HG03342 (cell line): ENCODE measurements around the gene MINDY1.

Experiments
- ATAC-seq: cut with Tn5 transposase; IDR thresholded peaks from one replicate; pipeline ENCODE4 v1.9.1; 2021; ENCODE audit warnings: mild to moderate bottlenecking, moderate library complexity; ENCODE audit not compliant: unreplicated experiment

The MINDY1 gene

GRCh38 chr1:150968491-150968890 is 38.2 kb downstream of the MINDY1 start:
- ATAC-seq, result no peak

- ATAC-seq, result no peak
These were observed 38.8 kb downstream of the MINDY1 start for GRCh38 chr1:150967936-150968335.

GRCh38 chr1:150966011-150966410 is 40.7 kb downstream of the MINDY1 start:
- no peak for ATAC-seq

- no peak for ATAC-seq
These were observed 41.1 kb downstream of the MINDY1 start for GRCh38 chr1:150965605-150966004.

- ATAC-seq, result no peak
These were observed 42.6 kb downstream of the MINDY1 start for GRCh38 chr1:150964164-150964489.

- no peak for ATAC-seq
These were observed 43.2 kb downstream of the MINDY1 start for GRCh38 chr1:150963321-150964163.

- ATAC-seq, result no peak
These were observed 44.9 kb downstream of the MINDY1 start for GRCh38 chr1:150961756-150962155.

GRCh38 chr1:150960646-150961045 is 46.1 kb downstream of the MINDY1 start:
- ATAC-seq, result no peak

- ATAC-seq, result no peak
These were observed 49.0 kb downstream of the MINDY1 start for GRCh38 chr1:150957666-150958065.

GRCh38 chr1:150955280-150955679 is 51.4 kb downstream of the MINDY1 start:
- ATAC-seq, result no peak

GRCh38 chr1:150954708-150955107 is 52.0 kb downstream of the MINDY1 start:
- no peak for ATAC-seq
